HepG2 (cell line): ENCODE data around the gene ZDHHC18. TPM values are rescaled to one million over a fixed set of nuclear protein-coding genes. Genes with fewer than 3 reads are reported as not detected.

Experiments used
- CEBPG ChIP-seq: IDR thresholded peaks from 2 replicates; pipeline ENCODE4 v1.6.1; 2016
- E2F1 ChIP-seq: sonication (generic); formaldehyde crosslinking; IDR thresholded peaks from 2 replicates; pipeline ENCODE4 v1.5.0; 2020; ENCODE audit warnings: missing genetic modification reagents
- E2F2 ChIP-seq: sonication (generic); formaldehyde crosslinking; IDR thresholded peaks from 2 replicates; pipeline ENCODE4 v1.4.0; 2020; ENCODE audit warnings: missing genetic modification reagents, borderline replicate concordance
- EZH2 ChIP-seq: conservative IDR thresholded peaks from 2 replicates; pipeline ENCODE4 v1.6.1; 2012; ENCODE audit warnings: mild to moderate bottlenecking, low read depth, low read length, moderate library complexity
- FOSL2 ChIP-seq: sonication (generic); formaldehyde crosslinking; IDR thresholded peaks from 2 replicates; pipeline ENCODE4 v1.4.0; 2020; ENCODE audit warnings: missing genetic modification reagents
- KAT8 ChIP-seq: IDR thresholded peaks from 2 replicates; pipeline ENCODE4 v1.6.1; 2016; ENCODE audit warnings: missing genetic modification reagents, missing compliant biosample characterization
- KDM5A ChIP-seq: fragments of 200-600 bp; sonication (generic); IDR thresholded peaks from 2 replicates; pipeline ENCODE4 v1.7.0; 2018; ENCODE audit warnings: antibody characterized with exemption, mild to moderate bottlenecking, low read length, borderline replicate concordance
- LCORL ChIP-seq, 2 experiments: fragments of 450-650 bp in 1 of 2; sonication (generic) in 1 of 2; formaldehyde crosslinking in 1 of 2; IDR thresholded peaks; 2 replicates each; pipeline versions ENCODE4 v1.5.0 to v1.6.1; 2017 to 2020; ENCODE audit warnings: antibody characterized with exemption in 1 of 2, missing genetic modification reagents in 1 of 2
- MAFF ChIP-seq: IDR thresholded peaks from 2 replicates; pipeline ENCODE4 v1.6.1; 2011; ENCODE audit warnings: low read depth, low read length, improper control_type of control experiment
- MED13 ChIP-seq: sonication (generic); formaldehyde crosslinking; IDR thresholded peaks from 2 replicates; pipeline ENCODE4 v1.5.0; 2020; ENCODE audit warnings: missing genetic modification reagents
- MXD1 ChIP-seq: sonication (generic); formaldehyde crosslinking; IDR thresholded peaks from 2 replicates; pipeline ENCODE4 v1.4.0; 2020; ENCODE audit warnings: mild to moderate bottlenecking, missing genetic modification reagents
- NFE2L2 ChIP-seq: fragments of 150-350 bp; IDR thresholded peaks from 2 replicates; pipeline ENCODE4 v1.6.1; 2014; ENCODE audit warnings: low read length
- NFYB ChIP-seq: sonication (generic); formaldehyde crosslinking; IDR thresholded peaks from 2 replicates; pipeline ENCODE4 v1.4.0; 2020; ENCODE audit warnings: missing genetic modification reagents
- STAT6 ChIP-seq: sonication (generic); formaldehyde crosslinking; IDR thresholded peaks from 2 replicates; pipeline ENCODE4 v1.4.0; 2020; ENCODE audit warnings: missing genetic modification reagents, mild to moderate bottlenecking, borderline replicate concordance
- TBP ChIP-seq: sonication (generic); formaldehyde crosslinking; IDR thresholded peaks from 2 replicates; pipeline ENCODE4 v1.5.0; 2020; ENCODE audit warnings: missing genetic modification reagents
- TRIM22 ChIP-seq: fragments of 450-650 bp; IDR thresholded peaks from 2 replicates; pipeline ENCODE4 v1.6.1; 2017
- ZNF230 ChIP-seq: sonication (generic); formaldehyde crosslinking; IDR thresholded peaks from 2 replicates; pipeline ENCODE4 v1.4.0; 2020; ENCODE audit warnings: mild to moderate bottlenecking, missing genetic modification reagents
- ZNF547 ChIP-seq: sonication (generic); formaldehyde crosslinking; IDR thresholded peaks from 2 replicates; pipeline ENCODE4 v1.5.1; 2020; ENCODE audit warnings: mild to moderate bottlenecking, missing genetic modification reagents
- polyA plus RNA-seq, 8 experiments: library from polyadenylated mRNA; depleted of rRNA in 3 of 8; stranded (reverse) in 7 of 8; unstranded in 1 of 8; fragments of >200 nt; fragmentation: Illumina TruSeq in 4 of 8; extraction: Trizol in 4 of 8; gene quantifications; 2 replicates each; pipeline versions ENCODE4 v1.2.1 to v1.2.3, GENCODE V29; 2011 to 2016; ENCODE audit warnings: low read depth in 4 of 8, missing spikeins in 1 of 8, mixed read lengths in 1 of 8; ENCODE audit not compliant: insufficient read depth in 1 of 8
- total RNA-seq, 5 experiments: library from RNA; depleted of rRNA; stranded (reverse); fragments of >200 nt; fragmentation: Illumina TruSeq; extraction: Trizol; gene quantifications; 2 replicates each; pipeline ENCODE4 v1.2.3, GENCODE V29; 2016; ENCODE audit warnings: low read depth in 1 of 5
- TF ChIP-seq, protein P1 (sequence below): sonication (generic); formaldehyde crosslinking; IDR thresholded peaks from 2 replicates; pipeline ENCODE4 v1.4.0; 2020; ENCODE audit warnings: missing genetic modification reagents, mild to moderate bottlenecking, borderline replicate concordance
- TF ChIP-seq, protein P2 (sequence below): sonication (generic); formaldehyde crosslinking; IDR thresholded peaks from 2 replicates; pipeline ENCODE4 v1.9.0; 2021; ENCODE audit warnings: missing genetic modification reagents, borderline replicate concordance

Gene ZDHHC18
- total and polyA plus RNA-seq, 2 of the 13 experiments (the other 11 are each of a cell fraction or from before 2014, with no cell fraction given) = 13.2 to 35.3 TPM

DNA sequence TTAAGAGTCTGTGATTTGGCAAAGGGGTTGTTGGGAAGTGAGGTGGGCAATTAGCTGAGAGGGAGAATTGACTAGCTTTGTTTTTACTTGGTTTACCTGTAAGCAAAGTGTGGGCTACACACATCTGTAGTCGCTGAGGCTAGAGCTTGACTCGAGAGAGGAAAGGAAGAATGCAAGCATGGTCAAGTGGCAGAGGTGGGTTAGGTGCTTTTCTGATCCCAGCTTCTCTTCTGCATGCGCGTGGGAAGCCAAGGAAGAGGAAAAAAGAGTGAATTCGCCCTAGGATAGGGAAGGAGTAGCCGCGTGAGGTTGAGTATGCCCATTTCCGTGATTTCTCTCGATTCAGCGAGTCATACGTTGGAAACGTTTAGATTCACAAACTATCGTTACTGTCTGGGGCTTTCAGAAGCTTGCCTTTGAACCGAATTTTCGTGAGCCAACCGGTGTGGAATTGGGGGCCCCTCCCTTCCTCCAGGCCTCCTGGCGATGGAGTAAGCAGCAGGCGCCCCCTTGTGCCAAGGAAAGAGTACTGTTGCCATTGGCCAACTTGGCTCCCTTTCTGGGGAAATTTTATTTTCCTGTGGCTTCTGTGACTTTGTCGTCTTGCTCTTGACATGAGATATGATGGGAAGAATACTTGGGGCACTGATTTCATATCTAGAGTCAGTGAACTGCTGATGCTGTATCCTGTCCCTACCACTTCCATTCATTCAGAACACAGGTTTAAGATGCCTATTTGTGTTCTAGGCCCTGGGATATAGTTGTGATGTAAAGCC lies 37.5 kb upstream of the ZDHHC18 start (continued):
- TF ChIP-seq, protein P1, sequence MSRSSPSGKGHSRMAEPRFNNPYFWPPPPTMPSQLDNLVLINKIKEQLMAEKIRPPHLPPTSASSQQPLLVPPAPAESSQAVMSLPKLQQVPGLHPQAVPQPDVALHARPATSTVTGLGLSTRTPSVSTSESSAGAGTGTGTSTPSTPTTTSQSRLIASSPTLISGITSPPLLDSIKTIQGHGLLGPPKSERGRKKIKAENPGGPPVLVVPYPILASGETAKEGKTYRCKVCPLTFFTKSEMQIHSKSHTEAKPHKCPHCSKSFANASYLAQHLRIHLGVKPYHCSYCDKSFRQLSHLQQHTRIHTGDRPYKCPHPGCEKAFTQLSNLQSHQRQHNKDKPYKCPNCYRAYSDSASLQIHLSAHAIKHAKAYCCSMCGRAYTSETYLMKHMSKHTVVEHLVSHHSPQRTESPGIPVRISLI (CRISPR knock-in tag) = no peak
- TF ChIP-seq CEBPG (CRISPR knock-in tag) = no peak
- TF ChIP-seq ZNF230 (CRISPR knock-in tag) = no peak
- no peak for TF ChIP-seq TRIM22
- TF ChIP-seq ZNF547 (CRISPR knock-in tag) = 0 out of 2 replicates have a peak, but pooled peaks have one; percentile 11
- no peak for TF ChIP-seq E2F1
- no peak for TF ChIP-seq LCORL (IDR thresholded peaks at IDR 0.05)
- peak; percentile 79; the same call in 1 of the 2 replicates for TF ChIP-seq LCORL (CRISPR knock-in tag; IDR thresholded peaks at IDR 0.05)
- no peak for TF ChIP-seq MED13 (CRISPR knock-in tag)
- TF ChIP-seq NFE2L2 = no peak
- no peak for TF ChIP-seq STAT6
- no peak for TF ChIP-seq KDM5A
- no peak for TF ChIP-seq EZH2
- no peak for TF ChIP-seq MXD1 (CRISPR knock-in tag)
- TF ChIP-seq TBP (CRISPR knock-in tag) = no peak
- peak; percentile 43; the same call in 1 of the 2 replicates for TF ChIP-seq FOSL2 (CRISPR knock-in tag)
- no peak for TF ChIP-seq MAFF
- TF ChIP-seq KAT8 = 0 out of 2 replicates have a peak, but pooled peaks have one; percentile 30
- no peak for TF ChIP-seq NFYB (CRISPR knock-in tag)
- TF ChIP-seq, protein P2, sequence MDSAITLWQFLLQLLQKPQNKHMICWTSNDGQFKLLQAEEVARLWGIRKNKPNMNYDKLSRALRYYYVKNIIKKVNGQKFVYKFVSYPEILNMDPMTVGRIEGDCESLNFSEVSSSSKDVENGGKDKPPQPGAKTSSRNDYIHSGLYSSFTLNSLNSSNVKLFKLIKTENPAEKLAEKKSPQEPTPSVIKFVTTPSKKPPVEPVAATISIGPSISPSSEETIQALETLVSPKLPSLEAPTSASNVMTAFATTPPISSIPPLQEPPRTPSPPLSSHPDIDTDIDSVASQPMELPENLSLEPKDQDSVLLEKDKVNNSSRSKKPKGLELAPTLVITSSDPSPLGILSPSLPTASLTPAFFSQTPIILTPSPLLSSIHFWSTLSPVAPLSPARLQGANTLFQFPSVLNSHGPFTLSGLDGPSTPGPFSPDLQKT (CRISPR knock-in tag) = no peak
- 0 out of 2 replicates have a peak, but pooled peaks have one; percentile 14 for TF ChIP-seq E2F2 (CRISPR knock-in tag)
